ENCODE results near the gene ISM2. TPM values are rescaled to one million over a fixed set of nuclear protein-coding genes. Genes with fewer than 3 reads are reported as not detected.

Gene ISM2
- total and polyA plus RNA-seq, 9 of the 15 experiments (the other 6 are each of a cell fraction or from before 2014, with no cell fraction given): 0.08 to 0.11 TPM; not detected in 7

- TF ChIP-seq ZNF318 (IDR thresholded peaks at IDR 0.05; ENCODE audit: borderline replicate concordance in 1 of 2, low read depth in 1 of 2): no peak
- no peak for TF ChIP-seq PTTG1 (tag; IDR thresholded peaks at IDR 0.05; ENCODE audit: low read depth)
- no peak for TF ChIP-seq MEF2A (IDR thresholded peaks at IDR 0.05; ENCODE audit: control insufficient read depth, low read depth, low read length)
- no peak for TF ChIP-seq SMARCC2 (IDR thresholded peaks at IDR 0.05; ENCODE audit: low read depth)
- no peak for TF ChIP-seq CBX8 (IDR thresholded peaks at IDR 0.05; ENCODE audit: borderline replicate concordance, extremely low read depth, low read depth, low read length, poor library complexity, severe bottlenecking)
- TF ChIP-seq SMAD4 (CRISPR knock-in tag; conservative IDR thresholded peaks at IDR 0.05): peak; percentile 16; the same call in 1 of the 2 replicates
- no peak for TF ChIP-seq JUNB (CRISPR knock-in tag; conservative IDR thresholded peaks at IDR 0.05)
- TF ChIP-seq PATZ1 (CRISPR knock-in tag; IDR thresholded peaks at IDR 0.05; ENCODE audit: borderline replicate concordance): no peak
- TF ChIP-seq ZNF75A (CRISPR knock-in tag; IDR thresholded peaks at IDR 0.05): no peak
- TF ChIP-seq HMGN3 (IDR thresholded peaks at IDR 0.05; ENCODE audit: borderline replicate concordance, extremely low read depth, insufficient read length, low read depth, low read length): peak; percentile 24
- no peak for TF ChIP-seq PRPF4 (IDR thresholded peaks at IDR 0.05; ENCODE audit: insufficient read depth, low read depth, low read length, poor library complexity, severe bottlenecking)
- TF ChIP-seq L3MBTL2 (IDR thresholded peaks at IDR 0.05): no peak
- TF ChIP-seq ATF4 (CRISPR knock-in tag; IDR thresholded peaks at IDR 0.05): no peak
- TF ChIP-seq CSDE1 (IDR thresholded peaks at IDR 0.05): no peak
Observed at GRCh38 chr14:77457522-77458248, 40.9 kb downstream of the ISM2 start, which contains the start of the genes AHSA1 and VIPAS39 (continued).
